ENCODE results near the gene ZBTB32.

The ZBTB32 gene

GRCh38 chr19:35693835-35694599 lies 10.3 kb upstream of the ZBTB32 start:
- in situ Hi-C loops (cut with MboI; ENCODE audit: low sequenced_read_pairs) = no loop called here

DNA sequence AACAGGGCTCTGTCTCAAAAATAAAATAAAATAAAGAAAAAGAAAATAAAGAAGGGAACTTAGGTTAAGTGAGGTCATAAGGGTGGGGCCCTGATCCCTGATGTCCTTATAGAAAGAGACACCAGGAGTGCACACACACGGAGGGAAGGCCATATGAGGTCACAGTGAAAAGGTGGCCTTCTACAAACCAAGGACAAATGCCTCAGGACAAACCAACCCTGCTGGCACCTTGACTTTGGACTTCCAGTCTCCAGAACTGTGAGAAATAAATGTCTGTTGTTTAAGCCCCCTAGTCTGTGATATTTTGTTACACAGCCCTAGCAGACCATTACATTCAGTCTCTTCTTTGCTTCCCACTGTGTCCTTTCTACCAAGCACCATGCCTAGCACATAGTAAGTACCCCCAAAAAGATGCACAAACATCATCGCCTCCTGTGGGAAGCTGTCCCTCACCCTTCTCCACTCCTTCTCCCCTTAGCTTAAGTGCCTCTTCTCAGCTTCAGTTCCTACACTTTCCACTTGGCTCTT lies 8.4 kb upstream of the ZBTB32 start:
- in situ Hi-C loops (cut with MboI; ENCODE audit: low sequenced_read_pairs) = no loop called here

GRCh38 chr19:35696835-35697234 lies 7.5 kb upstream of the ZBTB32 start:
- in situ Hi-C loops (cut with MboI; ENCODE audit: low sequenced_read_pairs) = no loop called here

DNA sequence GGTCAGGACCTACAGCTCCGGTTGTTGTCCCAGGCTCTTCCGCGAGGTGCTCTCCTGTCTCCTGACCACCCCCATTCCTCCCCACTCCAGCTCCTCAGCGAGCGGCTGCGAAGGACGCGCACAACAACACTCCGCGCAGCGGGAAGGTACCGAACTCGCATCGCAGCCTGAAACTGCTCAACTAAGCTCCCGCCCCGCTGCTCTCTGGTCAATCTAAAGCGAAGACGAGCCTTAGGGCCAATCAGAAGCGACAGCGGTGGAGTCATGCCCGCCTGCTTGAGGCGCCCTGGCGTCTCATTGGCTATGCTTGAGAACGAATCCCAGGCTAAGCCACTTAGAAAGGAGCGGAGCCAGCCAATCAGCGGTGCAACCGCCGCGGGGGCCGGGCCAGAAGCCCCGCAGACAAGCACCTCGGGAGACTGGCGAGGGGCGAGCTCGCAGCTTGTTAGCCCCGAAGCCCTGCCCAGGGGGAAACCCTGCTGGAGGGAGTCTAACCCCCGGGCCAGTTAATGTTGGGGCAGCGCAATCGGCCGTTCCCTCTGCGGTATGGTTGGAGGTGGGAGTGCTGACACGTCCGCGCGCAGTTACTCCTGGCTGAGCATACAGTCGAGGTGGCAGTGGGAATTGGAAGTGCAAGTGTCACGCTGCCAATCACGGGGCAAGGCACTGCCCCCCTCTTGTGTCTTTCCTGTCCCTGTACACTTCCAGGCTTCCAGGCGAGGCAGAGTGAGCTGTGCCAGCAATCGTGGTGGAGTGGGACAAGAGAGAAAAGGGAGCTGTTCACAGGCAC lies 1.9 kb upstream of the ZBTB32 start:
- in situ Hi-C loops (cut with MboI; ENCODE audit: low sequenced_read_pairs) = no loop called here

DNA sequence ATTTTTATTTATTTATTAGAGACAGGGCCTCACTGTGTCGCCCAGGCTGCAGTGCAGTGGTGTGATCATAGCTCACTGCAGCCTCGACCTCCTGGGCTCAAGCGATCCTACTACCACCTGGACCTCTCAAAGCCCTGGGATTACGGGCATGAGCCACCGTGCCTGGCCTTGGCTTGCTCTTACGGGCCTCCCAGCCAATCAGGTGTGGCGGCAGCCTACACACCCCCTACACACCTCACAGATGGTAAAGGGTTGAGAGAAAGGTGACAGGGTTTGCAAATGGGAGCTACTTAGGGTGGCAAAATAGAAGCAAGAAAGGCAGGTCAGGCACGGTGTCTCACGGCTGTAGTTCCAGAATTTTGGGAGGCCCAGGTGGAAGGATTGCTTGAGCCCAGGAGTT lies 1.0 kb upstream of the ZBTB32 start:
- in situ Hi-C loops (cut with MboI; ENCODE audit: low sequenced_read_pairs) = no loop called here

GRCh38 chr19:35708391-35708790 lies 4.0 kb downstream of the ZBTB32 start:
- in situ Hi-C loops (cut with MboI; ENCODE audit: low sequenced_read_pairs) = no loop called here

- in situ Hi-C loops (cut with MboI; ENCODE audit: low sequenced_read_pairs) = no loop called here
Observed at GRCh38 chr19:35710784-35711723, 6.7 kb downstream of the ZBTB32 start.

GRCh38 chr19:35712567-35713505 lies 8.5 kb downstream of the ZBTB32 start:
- in situ Hi-C loops (cut with MboI; ENCODE audit: low sequenced_read_pairs) = no loop called here

- in situ Hi-C loops (cut with MboI; ENCODE audit: low sequenced_read_pairs) = no loop called here
Observed at GRCh38 chr19:35713506-35713850, 9.1 kb downstream of the ZBTB32 start.

DNA sequence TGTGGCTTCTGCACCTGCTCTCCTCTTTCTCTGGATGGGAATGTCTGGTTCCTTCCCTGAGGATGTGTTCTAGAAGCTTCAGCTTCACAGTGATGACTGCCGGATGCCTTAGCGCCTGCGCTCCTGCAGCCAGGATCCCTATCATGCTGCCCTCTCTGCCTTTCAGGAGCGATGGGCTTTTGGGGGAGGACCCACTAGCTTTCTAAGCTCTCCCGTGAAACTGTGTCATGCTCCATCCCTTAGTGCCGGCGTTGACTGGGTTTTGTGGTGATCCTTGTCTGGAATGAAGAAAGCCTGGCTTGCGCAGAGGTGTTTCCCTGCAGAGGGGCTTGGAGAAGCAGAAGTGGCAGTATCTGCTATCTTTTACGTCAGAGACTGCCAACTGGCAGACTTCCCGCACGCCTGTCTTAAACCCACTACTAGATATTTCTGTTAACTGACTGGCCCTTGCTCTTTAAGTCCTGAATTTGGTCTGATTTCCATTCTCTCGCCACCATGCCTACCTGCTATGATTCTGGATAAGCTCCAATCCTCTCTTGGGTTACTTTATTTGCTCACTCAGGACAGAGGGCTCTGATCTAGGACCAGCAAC lies 9.6 kb downstream of the ZBTB32 start:
- in situ Hi-C loops (cut with MboI; ENCODE audit: low sequenced_read_pairs) = no loop called here

GRCh38 chr19:35714601-35715354 lies 10.4 kb downstream of the ZBTB32 start:
- in situ Hi-C loops (cut with MboI; ENCODE audit: low sequenced_read_pairs) = no loop called here

GRCh38 chr19:35715355-35715809 lies 11.0 kb downstream of the ZBTB32 start:
- in situ Hi-C loops (cut with MboI; ENCODE audit: low sequenced_read_pairs) = no loop called here

DNA sequence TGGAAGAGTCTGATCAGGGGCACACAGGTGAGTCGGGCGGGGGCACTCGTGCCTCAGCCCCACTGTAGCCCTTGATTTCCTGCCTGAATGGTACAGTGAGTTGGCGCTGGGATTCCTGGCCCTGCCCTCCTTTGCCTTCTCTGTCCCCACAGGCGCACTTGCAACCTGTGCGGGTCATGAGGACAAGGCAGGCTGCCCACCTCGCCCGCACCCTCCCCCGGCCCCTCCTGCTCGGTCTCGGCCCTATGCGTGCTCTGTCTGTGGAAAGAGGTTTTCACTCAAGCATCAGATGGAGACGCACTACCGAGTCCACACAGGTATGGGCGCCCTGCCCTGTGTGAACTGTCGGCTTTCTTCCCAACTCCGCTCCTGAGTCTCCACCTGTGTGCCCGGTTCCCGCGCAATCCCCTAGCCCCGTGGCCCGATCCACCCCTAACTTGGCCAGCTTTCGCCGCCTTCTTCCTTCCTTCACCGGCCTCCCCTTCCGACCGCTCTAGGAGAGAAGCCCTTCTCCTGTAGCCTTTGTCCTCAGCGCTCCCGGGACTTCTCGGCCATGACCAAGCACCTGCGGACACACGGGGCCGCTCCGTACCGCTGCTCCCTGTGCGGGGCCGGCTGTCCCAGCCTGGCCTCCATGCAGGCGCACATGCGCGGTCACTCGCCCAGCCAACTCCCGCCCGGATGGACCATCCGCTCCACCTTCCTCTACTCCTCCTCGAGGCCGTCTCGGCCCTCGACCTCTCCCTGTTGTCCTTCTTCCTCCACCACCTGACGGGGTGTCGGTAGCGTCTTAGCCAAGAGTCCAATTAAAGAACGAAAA lies 11.8 kb downstream of the ZBTB32 start:
- in situ Hi-C loops (cut with MboI; ENCODE audit: low sequenced_read_pairs) = no loop called here

DNA sequence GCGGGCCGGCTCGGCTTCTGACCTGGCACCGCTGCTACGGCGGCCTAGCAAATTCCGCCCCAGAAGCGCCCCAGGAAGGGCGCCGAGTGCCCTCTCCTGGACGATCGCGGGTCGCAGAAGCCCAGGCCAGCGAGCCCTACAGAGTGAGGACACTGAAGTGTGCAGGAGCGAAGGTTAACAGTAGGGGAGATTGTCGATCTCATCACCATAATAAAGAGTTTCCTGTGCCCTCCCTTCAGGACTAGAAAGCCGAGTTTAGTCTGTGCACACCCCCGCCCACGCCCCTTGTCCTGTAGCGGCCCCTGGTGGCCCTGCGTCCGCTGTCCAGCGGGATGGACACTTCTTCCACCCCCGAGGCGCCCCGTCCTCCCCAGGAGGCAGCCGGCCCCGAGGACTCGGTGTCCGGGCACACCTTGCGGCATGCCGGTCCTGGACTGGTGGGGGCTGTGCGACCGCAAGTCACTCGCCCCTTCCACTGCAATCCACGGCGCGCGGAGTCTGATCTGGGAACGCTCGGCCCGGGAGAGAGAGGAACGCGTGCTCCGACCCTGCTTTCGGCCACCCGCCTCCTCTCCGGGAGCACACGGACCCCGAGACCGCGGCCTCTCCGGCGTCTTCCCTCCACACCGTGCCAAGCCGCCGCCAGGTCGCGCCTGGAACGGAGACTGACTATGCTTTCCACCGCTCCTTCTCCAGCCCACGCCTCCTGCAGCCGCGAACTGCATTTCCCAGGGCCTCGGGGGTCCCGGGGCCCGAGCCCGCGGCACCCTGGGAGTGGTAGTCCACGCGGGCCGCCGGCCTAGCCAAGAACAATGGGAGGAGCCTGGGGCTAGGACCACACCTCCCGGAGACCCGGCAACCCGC lies 12.7 kb downstream of the ZBTB32 start:
- in situ Hi-C loops (cut with MboI; ENCODE audit: low sequenced_read_pairs) = no loop called here

GRCh38 chr19:35717665-35718344 lies 13.4 kb downstream of the ZBTB32 start, which contains the start of gene KMT2B:
Gene KMT2B (plus strand): TSS chr19:35718003. CDS start chr19:35718019, 16 bp downstream.
- in situ Hi-C loops (cut with MboI; ENCODE audit: low sequenced_read_pairs) = no loop called here

GRCh38 chr19:35718345-35719041 lies 14.1 kb downstream of the ZBTB32 start:
- in situ Hi-C loops (cut with MboI; ENCODE audit: low sequenced_read_pairs) = no loop called here

Data from hTERT RPE-1 (cell line).